HTR-8/SVneo (cell line): ENCODE data around the gene ZNF407.

Source experiments
- DNase-seq: peaks from one replicate; pipeline ENCODE4 v3.0.0; 2011; ENCODE audit warnings: low spot score, mixed read lengths; ENCODE audit not compliant: insufficient read length
- FAIRE-seq: peaks from 2 replicates; lab custom pipeline; 2011; peaks lifted over from hg19 to GRCh38; lab: Jason Lieb, UNC

ZNF407 gene

DNA sequence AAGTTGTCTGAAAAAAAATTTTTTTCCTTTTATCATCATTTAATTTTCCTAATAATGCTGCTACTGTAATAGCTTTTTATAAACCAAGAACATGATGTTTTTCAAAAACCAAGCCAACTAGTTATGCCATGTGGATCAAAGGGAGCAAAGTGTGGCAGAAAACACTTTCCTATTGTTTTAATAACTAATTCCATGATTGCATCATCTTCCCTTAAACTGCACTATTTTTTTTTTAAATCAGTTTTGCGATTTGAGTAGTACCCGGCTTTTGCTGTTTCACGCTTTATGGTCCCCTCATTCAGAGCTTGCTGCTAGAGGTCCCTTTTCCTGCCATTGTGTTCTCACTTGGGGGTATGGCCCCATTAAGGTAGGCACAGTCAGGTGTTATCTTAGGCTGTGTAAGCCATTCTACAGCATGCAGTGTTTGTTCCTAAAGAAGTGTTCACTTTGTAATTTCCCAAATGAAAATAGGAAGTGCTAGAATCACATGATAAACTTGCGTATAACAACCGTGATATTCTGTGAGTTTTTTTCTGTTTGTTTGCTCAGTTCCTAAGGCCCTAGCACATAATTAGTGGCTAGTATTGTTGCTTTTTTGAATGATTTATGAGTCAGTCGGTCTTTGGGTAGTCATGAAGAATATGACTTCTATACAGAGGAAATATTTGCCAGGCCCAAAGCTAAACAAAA lies 385.4 kb downstream of the ZNF407 start:
- DNase-seq = no peak
- no peak for FAIRE-seq

DNA sequence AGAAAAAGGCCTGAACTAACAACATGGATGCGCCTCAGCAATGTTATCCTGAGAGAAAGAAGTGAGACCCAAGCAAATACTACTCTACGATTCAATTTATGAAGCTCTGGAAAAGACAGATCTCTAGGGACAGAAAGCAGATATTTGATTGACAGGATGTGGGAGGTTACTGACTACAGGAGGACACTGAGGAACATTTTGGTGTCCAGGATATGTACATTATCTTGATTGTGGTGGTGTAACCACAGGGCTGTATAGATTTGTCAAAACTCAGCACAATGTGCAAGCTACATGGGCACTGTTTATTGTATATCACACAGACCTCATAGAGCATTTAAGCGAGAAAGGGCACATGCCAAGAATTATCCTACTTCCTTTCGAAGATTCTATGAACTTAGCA lies 391.5 kb downstream of the ZNF407 start:
- no peak for DNase-seq
- FAIRE-seq = no peak

DNA sequence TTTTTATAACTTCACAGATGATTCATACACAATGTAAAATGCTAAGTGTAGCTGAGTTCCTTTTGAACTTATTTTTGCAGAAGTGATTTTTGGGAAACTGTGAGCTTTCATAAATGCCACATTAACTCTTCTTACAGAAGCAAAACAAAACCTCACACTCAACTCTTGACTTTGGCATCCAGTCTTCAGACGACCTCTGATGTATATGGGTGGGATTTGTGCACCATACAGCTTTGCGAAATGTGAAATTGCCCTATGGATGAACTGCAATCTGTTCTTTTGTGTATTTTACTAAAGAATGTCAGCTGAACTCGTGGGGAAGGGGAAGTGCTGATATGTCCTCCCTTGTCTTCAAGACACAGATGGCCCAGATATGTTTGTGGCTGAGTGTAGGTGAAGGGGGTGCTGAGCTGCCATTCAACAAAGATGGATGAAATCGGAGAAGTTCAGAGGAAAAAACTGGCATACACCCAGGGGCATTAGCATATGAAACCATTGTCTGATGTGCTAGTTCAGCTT lies 393.0 kb downstream of the ZNF407 start:
- DNase-seq = no peak
- FAIRE-seq = no peak

DNA sequence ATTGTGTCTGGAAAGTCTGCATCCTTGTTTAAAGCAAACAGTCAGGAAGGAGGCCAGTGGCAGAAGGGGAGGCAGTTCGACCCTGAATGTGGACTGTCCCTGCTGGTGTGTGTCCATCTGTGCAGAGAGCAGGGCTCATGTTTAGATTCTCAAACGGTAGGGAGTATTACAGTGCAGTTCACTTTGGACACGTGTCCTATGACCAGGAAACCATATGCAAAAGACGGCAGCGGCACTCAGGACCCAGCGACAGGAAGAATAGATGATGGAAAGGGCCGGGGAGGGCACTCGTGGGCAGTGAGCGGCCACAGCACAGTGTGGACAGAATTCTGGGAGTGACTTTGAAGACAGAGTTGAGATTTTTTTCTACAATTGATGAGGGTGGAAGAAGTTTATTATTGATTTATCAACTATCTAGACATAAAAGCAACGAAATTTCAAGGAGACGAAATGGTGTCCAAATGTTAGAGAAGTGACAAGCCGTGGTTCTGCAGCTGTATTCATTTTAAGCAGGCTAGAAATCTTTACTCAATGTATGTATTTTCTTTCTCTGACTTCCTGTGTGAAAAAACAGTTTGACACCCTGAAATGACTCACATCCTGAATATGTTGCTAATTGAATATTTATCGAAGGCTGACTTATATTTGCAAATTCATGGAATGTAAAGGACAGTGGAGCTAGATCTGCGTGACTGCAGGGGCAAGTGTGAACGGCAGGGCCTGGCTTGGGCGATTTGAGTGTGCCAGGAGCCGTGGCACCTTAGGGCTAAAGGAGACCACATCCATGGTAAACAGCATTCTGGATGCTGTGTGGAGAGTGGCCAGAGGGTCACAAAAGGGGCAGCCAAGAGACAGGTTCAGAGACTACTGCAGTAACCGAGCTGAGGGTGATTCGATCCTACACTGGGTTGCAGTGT lies 397.1 kb downstream of the ZNF407 start:
- FAIRE-seq (no peak), DNase-seq (no peak)

DNA sequence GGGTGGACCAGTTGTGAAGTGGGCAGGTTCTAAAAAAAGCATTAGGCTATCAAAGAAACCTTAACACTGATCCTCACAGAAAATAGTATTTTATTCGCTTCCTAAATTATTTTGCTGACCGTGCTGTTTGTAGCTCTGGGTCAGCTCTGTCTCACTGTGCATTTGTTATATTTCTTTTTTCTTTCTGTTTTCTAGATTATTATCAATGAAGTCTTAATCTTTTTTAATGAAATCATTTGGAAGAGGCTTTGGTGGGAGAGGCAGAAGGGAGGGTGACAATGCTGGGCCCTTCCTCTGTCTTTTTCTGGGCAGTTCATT lies 397.7 kb downstream of the ZNF407 start:
- no peak for DNase-seq
- FAIRE-seq = no peak

DNA sequence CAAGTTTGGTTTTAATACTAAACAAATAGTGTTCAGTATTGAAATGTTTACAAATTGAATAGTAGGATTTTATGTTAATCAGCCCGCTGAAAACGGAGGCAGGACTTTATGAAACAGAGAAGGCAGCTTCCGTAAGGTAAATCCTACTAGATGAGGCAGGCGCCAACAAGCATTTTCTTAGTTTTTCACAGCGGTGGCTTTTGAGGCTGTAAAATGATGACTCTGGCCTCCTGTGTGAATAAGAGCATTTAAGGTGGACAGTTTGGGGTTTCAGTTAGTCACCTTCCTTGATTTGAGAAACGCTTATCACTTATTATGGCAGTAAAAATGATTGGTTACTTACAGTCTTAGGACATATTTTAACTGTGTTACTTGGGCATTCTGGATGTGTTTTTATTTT lies 398.4 kb downstream of the ZNF407 start:
- no peak for FAIRE-seq
- no peak for DNase-seq

DNA sequence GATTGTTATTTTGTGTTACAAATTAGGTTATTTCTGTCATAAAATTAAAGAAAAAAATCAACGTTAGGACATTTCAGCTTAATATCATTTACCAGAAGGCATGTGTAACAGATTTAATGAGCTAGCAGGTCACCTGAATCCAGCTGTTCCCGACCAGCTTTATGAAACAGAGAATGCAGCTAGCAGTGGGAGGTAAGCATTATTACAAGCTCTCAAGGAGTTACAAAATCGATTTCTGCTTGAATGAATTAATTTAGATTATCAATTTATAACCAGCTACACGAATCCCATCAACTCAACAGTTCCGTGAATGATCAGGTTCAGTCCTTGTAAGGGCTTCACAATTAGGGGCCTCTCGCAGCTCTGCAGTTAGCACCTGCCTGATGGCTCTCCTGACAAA lies 399.3 kb downstream of the ZNF407 start:
- no peak for FAIRE-seq
- no peak for DNase-seq

DNA sequence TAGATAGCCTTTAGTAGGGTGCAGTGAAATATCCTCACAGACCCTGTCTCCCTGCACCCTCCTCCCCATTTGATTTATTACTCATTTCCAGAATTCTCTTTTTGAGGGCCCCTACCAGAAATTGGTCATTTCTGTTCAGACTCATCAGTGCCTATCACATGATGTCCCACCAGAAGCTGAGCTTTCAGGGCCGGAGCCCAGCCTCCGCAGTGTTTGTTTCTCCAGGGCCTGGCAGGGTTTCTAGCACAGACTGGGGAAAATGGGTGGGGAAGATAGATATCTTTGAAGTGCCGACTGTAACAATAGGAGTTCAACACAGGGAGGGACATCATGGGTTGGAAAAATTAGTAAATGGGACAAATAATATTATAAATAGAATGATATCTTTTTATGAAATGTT lies 403.2 kb downstream of the ZNF407 start:
- FAIRE-seq (no peak), DNase-seq (no peak)

DNA sequence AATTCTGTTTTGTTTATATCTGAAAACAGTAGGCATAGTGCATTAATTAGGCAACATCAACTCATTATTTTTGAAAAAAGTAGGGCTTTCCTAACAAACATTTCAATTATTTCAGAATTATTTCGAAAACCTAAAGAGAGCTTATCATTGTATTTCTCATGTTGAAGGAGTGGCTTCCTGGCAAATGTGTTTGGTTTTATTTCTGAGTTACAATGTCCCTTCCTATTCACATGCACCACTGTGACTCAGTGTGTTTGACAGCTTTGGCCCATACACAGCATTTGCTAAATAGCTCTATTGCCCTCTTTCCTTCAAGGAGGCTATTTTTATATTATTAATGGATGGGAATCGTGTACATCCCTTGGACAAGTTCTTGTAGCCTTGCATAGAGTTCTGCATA lies 405.4 kb downstream of the ZNF407 start:
- DNase-seq = no peak
- FAIRE-seq = no peak

GRCh38 chr18:75003764-75004690 lies 406.4 kb downstream of the ZNF407 start:
- DNase-seq = no peak
- FAIRE-seq = no peak

- DNase-seq (no peak), FAIRE-seq (no peak)
Observed at GRCh38 chr18:75005626-75006025, 408.0 kb downstream of the ZNF407 start.

DNA sequence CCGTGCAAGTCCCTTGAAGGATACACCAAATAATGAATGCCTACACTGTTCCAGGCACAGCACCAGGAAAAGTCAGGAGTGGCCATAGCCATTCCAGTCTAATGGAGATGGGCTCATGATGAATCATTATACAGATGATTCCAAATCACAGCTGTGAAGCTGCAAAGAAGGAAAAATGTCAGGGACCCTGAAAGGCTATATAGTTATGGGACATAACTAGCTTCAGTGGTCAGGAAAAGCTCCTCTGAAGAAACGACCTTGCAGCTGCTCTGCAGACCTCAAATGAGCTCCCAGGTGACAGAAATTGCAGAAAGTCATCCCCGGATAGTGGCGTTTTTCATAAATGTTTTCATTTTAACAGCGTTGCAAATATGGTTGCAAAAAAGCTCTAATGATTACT lies 410.5 kb downstream of the ZNF407 start:
- FAIRE-seq (no peak), DNase-seq (no peak)

- DNase-seq = no peak
- no peak for FAIRE-seq
Observed at GRCh38 chr18:75009296-75009695, 411.6 kb downstream of the ZNF407 start.

GRCh38 chr18:75009878-75010277 lies 412.2 kb downstream of the ZNF407 start:
- FAIRE-seq (no peak), DNase-seq (no peak)

DNA sequence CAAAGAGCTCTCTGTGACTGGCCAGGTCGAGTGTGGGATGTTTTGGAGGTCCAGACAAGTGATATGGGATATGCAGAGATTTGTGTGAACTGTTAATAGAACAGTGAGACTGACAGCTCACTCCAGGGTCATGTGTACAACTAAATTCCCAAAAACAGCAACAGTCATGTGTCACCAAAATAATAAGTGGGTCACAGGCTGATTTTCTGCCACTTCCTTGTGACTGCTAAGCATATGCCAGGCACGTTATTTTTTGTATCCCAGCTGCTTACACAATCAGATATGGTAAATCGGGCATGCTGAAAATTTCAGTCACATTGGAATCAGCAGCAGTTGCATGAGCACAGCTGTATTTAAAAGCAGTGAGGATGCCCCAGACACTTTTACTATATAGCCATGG lies 412.6 kb downstream of the ZNF407 start:
- no peak for FAIRE-seq

GRCh38 chr18:75010689-75011088 lies 413.0 kb downstream of the ZNF407 start:
- FAIRE-seq = no peak

More for the DNA sequence above, 412.6 kb downstream of the ZNF407 start:
- DNase-seq = no peak

GRCh38 chr18:75016025-75016717 lies 418.5 kb downstream of the ZNF407 start:
- no peak for DNase-seq
- FAIRE-seq = no peak

More at GRCh38 chr18:75010689-75011088, 413.0 kb downstream of the ZNF407 start:
- no peak for DNase-seq

DNA sequence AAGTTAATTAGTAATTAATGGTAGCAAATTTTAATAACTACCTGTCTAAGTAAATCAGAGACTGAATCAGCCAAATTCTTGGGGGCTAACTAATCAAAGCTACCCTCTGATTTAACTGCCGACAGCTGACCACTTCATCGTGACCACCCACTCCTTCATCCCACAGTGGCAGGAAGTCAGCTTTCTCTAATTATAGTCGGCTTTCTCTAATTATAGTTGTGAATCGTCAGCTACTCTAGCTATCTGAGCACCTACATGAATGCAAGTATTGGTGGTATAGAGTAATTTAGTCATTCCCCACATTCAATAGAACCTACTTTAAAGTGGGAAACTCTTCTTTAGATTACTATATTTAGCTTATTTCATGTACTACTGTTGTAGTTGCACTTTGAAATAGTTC lies 425.8 kb downstream of the ZNF407 start:
- FAIRE-seq = no peak
- DNase-seq = no peak

- FAIRE-seq = no peak
- no peak for DNase-seq
Observed at GRCh38 chr18:75024871-75025270, 427.2 kb downstream of the ZNF407 start.

GRCh38 chr18:75025573-75025972 lies 427.9 kb downstream of the ZNF407 start:
- DNase-seq (no peak), FAIRE-seq (no peak)
